ENCODE measurements around the gene SATB1.
A peak's percentile ranks its signal among the peaks of the same experiment; 100 is the strongest.

Gene SATB1

DNA sequence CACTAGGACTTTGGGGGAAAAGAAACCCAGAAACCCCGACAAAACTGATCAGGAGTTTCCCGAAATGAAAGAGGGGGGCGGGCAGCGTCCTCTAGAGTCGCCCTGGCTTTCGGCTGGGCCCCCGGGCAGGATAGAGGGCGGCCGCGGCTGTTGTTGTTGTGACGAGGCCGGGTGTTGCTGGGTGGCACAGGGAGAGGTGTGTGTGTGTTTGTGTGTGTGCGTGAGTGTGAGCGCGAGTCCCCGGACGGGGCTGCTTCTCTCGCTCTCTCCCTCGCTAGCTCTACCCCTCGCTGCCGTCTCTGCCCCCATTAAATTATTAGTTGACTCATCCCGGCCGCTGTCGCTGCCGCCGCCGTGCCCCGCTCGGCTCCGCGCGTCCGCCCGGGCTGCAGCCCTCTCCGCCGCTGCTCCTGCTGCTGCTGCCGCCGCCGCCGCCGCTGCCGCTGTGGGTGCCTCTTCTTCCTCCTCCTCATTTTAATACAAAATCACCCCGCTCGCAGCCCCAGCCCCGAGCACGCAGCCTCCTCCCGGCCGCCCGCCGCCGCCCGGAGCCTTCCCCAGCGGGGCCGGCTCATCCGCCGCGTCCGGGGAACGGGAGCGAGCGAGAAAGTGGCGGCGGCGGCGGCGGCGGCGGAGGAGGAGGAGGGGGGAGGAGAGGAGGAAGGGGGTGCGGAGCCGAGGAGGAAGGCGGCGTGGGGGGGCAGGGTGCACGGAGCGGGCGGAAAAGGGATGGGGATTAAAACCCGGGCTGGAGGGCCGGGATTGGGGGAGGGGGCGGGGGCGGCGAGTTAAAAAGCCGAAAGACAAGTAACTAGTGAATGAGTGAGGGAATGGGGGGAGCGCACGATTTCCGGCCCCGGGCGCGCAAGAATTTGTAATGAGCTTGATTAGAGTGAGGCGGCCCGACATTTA is at the start of gene SATB1 (continued):
- TF ChIP-seq HOXD13 (CRISPR knock-in tag; IDR thresholded peaks at IDR 0.05; ENCODE audit: borderline replicate concordance) (no peak), SALL2 (tag by site-specific recombination; IDR thresholded peaks at IDR 0.05; ENCODE audit: borderline replicate concordance) (no peak), ZNF354C (tag by site-specific recombination; IDR thresholded peaks at IDR 0.05; ENCODE audit: borderline replicate concordance, low read depth) (no peak), ZFP69B (tag by site-specific recombination; IDR thresholded peaks at IDR 0.05) (no peak), ZNF302 (tag by site-specific recombination; IDR thresholded peaks at IDR 0.05; ENCODE audit: low read depth) (no peak), ZFP3 (tag by site-specific recombination; IDR thresholded peaks at IDR 0.05; ENCODE audit: low read depth) (no peak), ZBTB44 (tag by site-specific recombination; IDR thresholded peaks at IDR 0.05) (no peak), ZNF677 (tag by site-specific recombination; IDR thresholded peaks at IDR 0.05) (0 out of 2 replicates have a peak, but pooled peaks have one; percentile 30), ZNF221 (tag by site-specific recombination; IDR thresholded peaks at IDR 0.05; ENCODE audit: borderline replicate concordance) (no peak), ZNF510 (tag by site-specific recombination; IDR thresholded peaks at IDR 0.05; ENCODE audit: insufficient replicate concordance) (no peak), KLF7 (tag by site-specific recombination; IDR thresholded peaks at IDR 0.05; ENCODE audit: borderline replicate concordance) (no peak), ZNF26 (tag by site-specific recombination; IDR thresholded peaks at IDR 0.05) (no peak), EGR2 (tag by site-specific recombination; IDR thresholded peaks at IDR 0.05; ENCODE audit: low read depth) (no peak; the same call in 1 of the 2 replicates), ZNF561 (tag by site-specific recombination; IDR thresholded peaks at IDR 0.05; ENCODE audit: borderline replicate concordance) (no peak), ZNF549 (tag by site-specific recombination; IDR thresholded peaks at IDR 0.05) (no peak), ZNF645 (tag by site-specific recombination; IDR thresholded peaks at IDR 0.05) (no peak), ZNF654 (tag by site-specific recombination; IDR thresholded peaks at IDR 0.05; ENCODE audit: low read depth) (no peak), ELK4 (IDR thresholded peaks at IDR 0.05; ENCODE audit: borderline replicate concordance, low read depth, low read length) (no peak), ZNF571 (tag by site-specific recombination; IDR thresholded peaks at IDR 0.05) (no peak), ZNF23 (tag by site-specific recombination; IDR thresholded peaks at IDR 0.05; ENCODE audit: borderline replicate concordance) (no peak), KLF16 (tag by site-specific recombination; IDR thresholded peaks at IDR 0.05) (peak; percentile 78)
- TF ChIP-seq, protein P1, sequence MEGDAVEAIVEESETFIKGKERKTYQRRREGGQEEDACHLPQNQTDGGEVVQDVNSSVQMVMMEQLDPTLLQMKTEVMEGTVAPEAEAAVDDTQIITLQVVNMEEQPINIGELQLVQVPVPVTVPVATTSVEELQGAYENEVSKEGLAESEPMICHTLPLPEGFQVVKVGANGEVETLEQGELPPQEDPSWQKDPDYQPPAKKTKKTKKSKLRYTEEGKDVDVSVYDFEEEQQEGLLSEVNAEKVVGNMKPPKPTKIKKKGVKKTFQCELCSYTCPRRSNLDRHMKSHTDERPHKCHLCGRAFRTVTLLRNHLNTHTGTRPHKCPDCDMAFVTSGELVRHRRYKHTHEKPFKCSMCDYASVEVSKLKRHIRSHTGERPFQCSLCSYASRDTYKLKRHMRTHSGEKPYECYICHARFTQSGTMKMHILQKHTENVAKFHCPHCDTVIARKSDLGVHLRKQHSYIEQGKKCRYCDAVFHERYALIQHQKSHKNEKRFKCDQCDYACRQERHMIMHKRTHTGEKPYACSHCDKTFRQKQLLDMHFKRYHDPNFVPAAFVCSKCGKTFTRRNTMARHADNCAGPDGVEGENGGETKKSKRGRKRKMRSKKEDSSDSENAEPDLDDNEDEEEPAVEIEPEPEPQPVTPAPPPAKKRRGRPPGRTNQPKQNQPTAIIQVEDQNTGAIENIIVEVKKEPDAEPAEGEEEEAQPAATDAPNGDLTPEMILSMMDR (tag by site-specific recombination; IDR thresholded peaks at IDR 0.05): 0 out of 2 replicates have a peak, but pooled peaks have one; percentile 26
- TF ChIP-seq, protein P2, sequence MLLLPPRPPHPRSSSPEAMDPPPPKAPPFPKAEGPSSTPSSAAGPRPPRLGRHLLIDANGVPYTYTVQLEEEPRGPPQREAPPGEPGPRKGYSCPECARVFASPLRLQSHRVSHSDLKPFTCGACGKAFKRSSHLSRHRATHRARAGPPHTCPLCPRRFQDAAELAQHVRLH (tag by site-specific recombination; IDR thresholded peaks at IDR 0.05): no peak
- TF ChIP-seq, protein P3, sequence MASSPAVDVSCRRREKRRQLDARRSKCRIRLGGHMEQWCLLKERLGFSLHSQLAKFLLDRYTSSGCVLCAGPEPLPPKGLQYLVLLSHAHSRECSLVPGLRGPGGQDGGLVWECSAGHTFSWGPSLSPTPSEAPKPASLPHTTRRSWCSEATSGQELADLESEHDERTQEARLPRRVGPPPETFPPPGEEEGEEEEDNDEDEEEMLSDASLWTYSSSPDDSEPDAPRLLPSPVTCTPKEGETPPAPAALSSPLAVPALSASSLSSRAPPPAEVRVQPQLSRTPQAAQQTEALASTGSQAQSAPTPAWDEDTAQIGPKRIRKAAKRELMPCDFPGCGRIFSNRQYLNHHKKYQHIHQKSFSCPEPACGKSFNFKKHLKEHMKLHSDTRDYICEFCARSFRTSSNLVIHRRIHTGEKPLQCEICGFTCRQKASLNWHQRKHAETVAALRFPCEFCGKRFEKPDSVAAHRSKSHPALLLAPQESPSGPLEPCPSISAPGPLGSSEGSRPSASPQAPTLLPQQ (tag by site-specific recombination; IDR thresholded peaks at IDR 0.05): peak; percentile 60; the same call in 1 of the 2 replicates
- TF ChIP-seq, protein P4, sequence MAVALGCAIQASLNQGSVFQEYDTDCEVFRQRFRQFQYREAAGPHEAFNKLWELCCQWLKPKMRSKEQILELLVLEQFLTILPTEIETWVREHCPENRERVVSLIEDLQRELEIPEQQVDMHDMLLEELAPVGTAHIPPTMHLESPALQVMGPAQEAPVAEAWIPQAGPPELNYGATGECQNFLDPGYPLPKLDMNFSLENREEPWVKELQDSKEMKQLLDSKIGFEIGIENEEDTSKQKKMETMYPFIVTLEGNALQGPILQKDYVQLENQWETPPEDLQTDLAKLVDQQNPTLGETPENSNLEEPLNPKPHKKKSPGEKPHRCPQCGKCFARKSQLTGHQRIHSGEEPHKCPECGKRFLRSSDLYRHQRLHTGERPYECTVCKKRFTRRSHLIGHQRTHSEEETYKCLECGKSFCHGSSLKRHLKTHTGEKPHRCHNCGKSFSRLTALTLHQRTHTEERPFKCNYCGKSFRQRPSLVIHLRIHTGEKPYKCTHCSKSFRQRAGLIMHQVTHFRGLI (tag by site-specific recombination; IDR thresholded peaks at IDR 0.05): no peak
